Muscle of back (tissue), 11 donors: ENCODE data around the gene CSAD. TPM values are rescaled to one million over a fixed set of nuclear protein-coding genes. Genes with fewer than 3 reads are reported as not detected.
"Not testable (repeated sequence)": the region's sequence is repeated elsewhere in the genome, so short reads cannot be mapped to it uniquely, and the experiment has no call there.

Experiments
- DNase-seq, 3 donors: peaks; one replicate each; pipeline versions ENCODE4 v3.0.0 to v3.0.0-alpha.2; 2013
- polyA plus RNA-seq, 10 donors: library from polyadenylated mRNA; unstranded; fragments of 120-200 nt; gene quantifications; one replicate each; pipeline ENCODE4 v1.2.1, GENCODE V29; 2013; ENCODE audit not compliant: insufficient read length in 10 of 10

Gene CSAD
- polyA plus RNA-seq, 10 donors: 18.5 to 75.7 (median 28.7) TPM

- DNase-seq: no peak
Measured at GRCh38 chr12:53151039-53151438, 29.7 kb downstream of the CSAD start.

GRCh38 chr12:53147653-53148052, 33.1 kb downstream of the CSAD start:
- DNase-seq: no peak

DNA sequence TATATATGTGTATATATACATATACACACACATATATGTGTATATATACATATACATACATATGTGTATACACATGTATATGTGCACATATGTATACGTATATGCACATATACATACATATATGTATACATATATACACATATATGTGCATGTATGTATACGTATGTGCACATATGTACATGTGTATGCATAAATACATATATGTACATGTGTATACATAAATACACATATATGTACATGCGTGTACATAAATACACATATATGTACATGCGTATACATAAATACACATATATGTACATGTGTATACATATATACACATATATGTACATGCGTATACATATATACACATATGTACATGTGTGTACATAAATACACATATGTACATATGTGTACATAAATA, 33.5 kb downstream of the CSAD start:
- DNase-seq: no peak

DNA sequence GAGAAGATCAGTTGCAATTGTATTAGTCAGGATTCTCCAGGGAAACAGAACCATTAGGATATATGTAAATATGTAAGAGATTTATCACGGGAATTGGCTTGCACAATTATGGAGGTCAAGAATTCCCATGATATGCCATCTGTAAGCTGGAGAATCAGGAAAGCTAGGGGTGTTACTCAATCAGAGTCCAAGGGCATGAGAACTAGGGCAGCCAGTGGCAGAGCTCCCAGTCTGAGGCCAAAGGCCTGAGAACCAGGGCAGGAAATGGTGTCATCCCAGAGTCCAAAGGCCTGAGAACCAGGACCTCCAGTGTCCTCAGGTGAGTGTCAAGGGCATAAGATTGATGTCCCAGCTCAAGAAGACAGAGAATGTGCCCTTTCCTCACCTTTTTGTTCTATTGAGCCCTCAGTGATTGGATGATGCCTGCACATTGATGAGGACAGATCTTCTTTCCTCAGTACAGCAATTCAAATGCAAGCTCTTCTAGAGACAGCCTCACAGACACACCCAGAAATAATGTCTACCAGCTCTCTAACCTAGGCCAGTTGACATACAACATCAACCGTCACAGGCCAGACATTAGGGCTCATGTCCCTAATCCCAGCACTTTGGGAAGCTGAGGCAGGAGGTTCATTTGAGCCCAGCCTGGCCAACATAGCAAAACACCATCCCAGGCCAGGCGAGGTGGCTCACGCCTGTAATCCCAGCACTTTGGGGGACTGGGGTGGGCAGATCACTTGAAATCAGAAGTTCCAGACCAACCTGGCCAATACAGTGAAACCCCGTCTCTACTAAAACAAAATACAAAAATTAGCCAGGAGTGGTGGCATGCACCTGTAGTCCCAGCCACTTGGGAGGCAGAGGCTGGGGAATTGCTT, 35.1 kb downstream of the CSAD start:
- no peak for DNase-seq

- no peak for DNase-seq
Measured at GRCh38 chr12:53143355-53143754, 37.4 kb downstream of the CSAD start.

- DNase-seq: no peak
Measured at GRCh38 chr12:53133722-53134121, 47.0 kb downstream of the CSAD start.

DNA sequence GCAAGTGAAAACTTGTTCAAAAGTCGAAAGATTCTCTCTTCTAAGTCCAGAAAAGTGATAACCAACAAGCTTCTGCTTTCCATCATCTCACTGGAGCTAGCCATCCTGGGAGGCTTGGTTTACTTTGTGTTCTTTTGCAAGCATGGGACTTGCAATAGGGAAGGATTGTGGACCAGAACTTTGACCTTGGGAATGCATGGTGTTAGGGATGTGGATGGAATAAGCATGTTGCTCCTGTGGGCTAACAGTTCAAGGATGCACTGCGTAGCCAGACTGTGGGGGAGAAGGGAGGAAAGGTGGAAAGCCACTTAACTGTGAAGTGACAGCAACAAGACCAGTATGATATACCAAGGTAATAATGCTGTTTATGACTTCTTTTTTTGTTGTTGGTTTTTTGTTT, 48.9 kb downstream of the CSAD start:
- DNase-seq: no peak

- DNase-seq: no peak
Measured at GRCh38 chr12:53128780-53129569, 51.8 kb downstream of the CSAD start.

DNA sequence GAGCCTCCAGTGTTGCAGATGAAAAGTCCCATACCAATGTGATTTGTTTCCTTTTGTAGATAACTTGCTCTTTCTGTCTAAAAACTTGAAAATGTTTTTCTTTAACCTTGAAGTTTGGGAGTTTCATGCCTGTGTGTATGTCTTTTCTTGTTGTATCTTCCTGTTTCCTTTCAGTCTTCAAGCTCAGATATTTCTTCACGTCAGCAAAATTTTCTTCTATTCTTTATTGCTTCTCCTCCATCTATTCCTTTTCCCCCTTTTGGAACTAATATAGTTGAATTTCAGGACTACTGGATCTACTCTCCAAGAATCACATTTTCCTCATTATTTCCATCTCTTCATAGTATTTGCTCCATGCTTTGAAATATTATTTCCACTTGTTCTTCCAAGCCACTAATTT, 53.6 kb downstream of the CSAD start:
- no peak for DNase-seq

GRCh38 chr12:53124352-53124723, 56.4 kb downstream of the CSAD start:
- no peak for DNase-seq

GRCh38 chr12:53123578-53124351, 57.0 kb downstream of the CSAD start:
- no peak for DNase-seq

- no peak for DNase-seq
Measured at GRCh38 chr12:53122961-53123468, 57.7 kb downstream of the CSAD start.

DNA sequence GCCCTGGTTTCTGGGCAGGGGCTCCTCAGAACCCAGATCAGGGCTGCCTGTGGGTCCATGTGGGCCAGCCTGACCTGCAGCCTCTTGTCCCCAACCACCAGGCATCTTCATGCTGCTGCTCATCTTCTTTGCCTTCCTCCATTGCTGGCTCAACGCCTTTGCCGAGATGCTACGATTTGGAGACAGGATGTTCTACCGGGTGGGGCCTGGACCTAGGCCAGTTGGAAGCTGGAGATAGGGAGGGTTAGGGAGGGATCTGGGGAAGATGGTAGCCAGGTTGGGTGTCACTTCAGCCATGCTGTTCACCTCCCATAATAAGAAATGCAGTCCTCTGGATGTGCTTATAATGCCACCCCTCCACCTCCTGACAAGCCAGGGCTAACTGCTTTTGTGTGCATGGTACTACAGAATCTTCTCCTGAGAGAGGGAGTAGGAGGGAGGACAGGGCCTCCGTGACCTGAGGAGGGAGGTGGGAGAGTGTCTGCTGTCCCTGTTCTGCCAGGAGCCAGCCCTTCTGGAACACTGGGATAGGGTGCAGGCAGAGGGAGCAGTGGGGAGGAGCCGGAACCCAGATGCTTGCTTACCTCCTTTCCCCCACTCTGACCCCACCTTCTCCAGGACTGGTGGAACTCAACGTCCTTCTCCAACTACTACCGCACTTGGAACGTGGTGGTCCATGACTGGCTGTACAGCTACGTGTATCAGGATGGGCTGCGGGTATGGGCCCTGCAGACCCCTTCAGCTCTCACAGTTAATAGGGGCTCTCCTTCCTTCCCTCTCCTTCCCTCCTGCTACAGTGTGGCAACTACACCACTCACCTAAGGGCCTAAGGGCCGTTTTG, 59.8 kb downstream of the CSAD start:
- no peak for DNase-seq

- DNase-seq: no peak
Measured at GRCh38 chr12:53118751-53119300, 61.9 kb downstream of the CSAD start.

DNA sequence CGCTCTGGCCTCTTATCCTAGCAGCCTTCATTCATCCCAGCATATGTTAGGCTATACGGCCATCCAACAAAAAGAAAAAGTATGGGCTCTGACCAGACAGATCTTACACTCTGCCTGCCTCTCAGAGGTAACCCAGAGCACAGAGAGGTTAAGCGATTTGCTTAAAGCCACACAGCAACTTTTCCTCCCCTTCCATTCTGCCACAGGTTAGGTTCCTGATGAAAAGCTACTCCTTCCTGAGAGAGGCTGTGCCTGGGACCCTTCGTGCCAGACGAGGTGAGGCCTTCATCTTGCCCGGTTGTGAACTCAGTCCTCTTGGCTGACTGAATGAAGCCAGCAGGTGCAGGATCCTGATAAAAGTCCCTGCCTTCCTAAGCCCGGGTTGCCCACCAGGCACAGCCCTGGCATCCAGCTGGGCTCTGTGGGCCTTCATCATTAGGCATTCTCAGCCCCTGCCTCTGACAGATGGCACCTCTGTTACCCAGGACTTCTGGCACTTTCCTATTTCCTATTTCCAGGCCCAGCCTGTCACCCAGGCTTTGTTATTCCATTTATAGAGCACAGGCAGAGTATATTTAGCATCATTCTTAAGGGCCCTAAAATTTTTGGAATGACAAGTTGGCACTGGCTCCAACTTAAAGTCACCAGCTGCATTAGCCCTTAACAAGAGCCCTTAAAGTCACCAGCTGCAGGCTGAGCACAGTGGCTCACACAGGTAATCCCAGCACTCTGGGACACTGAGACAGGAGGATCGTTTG, 64.7 kb downstream of the CSAD start:
- DNase-seq: peak in 1 of 3 donors; percentile 22

GRCh38 chr12:53115112-53115890, 65.4 kb downstream of the CSAD start:
- DNase-seq: no peak

DNA sequence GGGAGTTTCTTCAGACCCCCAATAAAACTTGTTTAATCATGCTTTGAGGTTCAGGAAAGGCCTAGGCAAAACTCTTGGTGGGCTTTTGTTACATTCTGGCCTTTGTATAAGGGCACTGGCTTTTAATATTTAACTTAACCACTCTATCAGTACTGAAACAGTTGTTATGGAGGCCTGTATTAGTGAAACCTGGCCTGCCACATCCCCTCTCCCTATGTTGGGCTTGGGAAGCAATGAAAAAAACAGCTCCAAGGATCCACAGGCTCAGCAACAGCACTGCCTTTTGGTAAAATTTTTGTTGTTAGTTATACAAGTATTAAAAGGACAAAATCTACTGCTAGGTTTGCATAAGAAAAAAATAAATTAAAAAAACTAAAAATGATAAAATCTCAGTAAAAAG, 66.8 kb downstream of the CSAD start:
- DNase-seq: no peak

GRCh38 chr12:53113136-53113705, 67.5 kb downstream of the CSAD start:
- no peak for DNase-seq

- not testable (repeated sequence) for DNase-seq
Measured at GRCh38 chr12:53112431-53112830, 68.3 kb downstream of the CSAD start.
